A549 (cell line): ENCODE data around the gene PLA2G2A. TPM values are rescaled to one million over a fixed set of nuclear protein-coding genes. Genes with fewer than 3 reads are reported as not detected.

Experiments used
- ATAC-seq, 2 experiments: fragments of 200-7000 bp in 1 of 2; fragments of >200 bp in 1 of 2; cut with Nextera tagmentation in 1 of 2; cut with Tn5 transposase in 1 of 2; 3 replicates each; pipeline versions ENCODE4 v1.8.0 to v1.9.1; 2018 to 2020; ENCODE audit warnings: mild to moderate bottlenecking in 1 of 2, moderate library complexity in 1 of 2
- CTCF ChIA-PET: fragments of 300-600 bp; sonication (Branson Sonifier 250); formaldehyde crosslinking; extraction: SDS; loops from one replicate; lab custom pipeline; 2021; ENCODE audit warnings: antibody characterized with exemption, inconsistent platforms; lab: Yijun Ruan, JAX
- POLR2A ChIA-PET: fragments of 350-600 bp; formaldehyde crosslinking; extraction: SDS; loops from one replicate; lab custom pipeline; 2021; ENCODE audit warnings: antibody characterized with exemption, inconsistent platforms; lab: Yijun Ruan, JAX
- DNase-seq, 2 experiments: peaks; one replicate each; pipeline versions ENCODE4 v3.0.0 to v3.0.0-alpha.2; 2011 to 2016; ENCODE audit warnings: low read depth in 1 of 2, low spot score in 1 of 2
- FAIRE-seq: peaks from 2 replicates; lab custom pipeline; 2011; peaks lifted over from hg19 to GRCh38; lab: Jason Lieb, UNC
- H3K27ac ChIP-seq, 2 experiments: fragments of >200 bp; sonication (Bioruptor Twin); formaldehyde crosslinking; 3 replicates each; pipeline ENCODE4 v1.5.1; 2016 to 2017
- H3K4me1 ChIP-seq: fragments of >200 bp; sonication (Bioruptor Twin); formaldehyde crosslinking; 3 replicates; pipeline ENCODE4 v1.6.1; 2016
- H3K4me2 ChIP-seq: fragments of >200 bp; sonication (Bioruptor Twin); formaldehyde crosslinking; 3 replicates; pipeline ENCODE4 v1.6.1; 2016
- H3K4me3 ChIP-seq: fragments of >200 bp; sonication (Bioruptor Twin); formaldehyde crosslinking; 3 replicates; pipeline ENCODE4 v1.5.1; 2016
- H3K9me3 ChIP-seq: fragments of >200 bp; sonication (Bioruptor Twin); formaldehyde crosslinking; 3 replicates; pipeline ENCODE4 v1.6.1; 2016
- ATOH8 ChIP-seq: fragments of 250-450 bp; sonication (Bioruptor Pico); IDR thresholded peaks from 2 replicates; pipeline ENCODE4 v1.5.0; 2020; ENCODE audit warnings: low read depth, mild to moderate bottlenecking, moderate library complexity
- BCL3 ChIP-seq: fragments of >200 bp; sonication (Bioruptor Twin); formaldehyde crosslinking; IDR thresholded peaks from 3 replicates; pipeline ENCODE4 v1.6.1; 2016
- CBX8 ChIP-seq: fragments of 200-600 bp; sonication (generic); IDR thresholded peaks from 2 replicates; pipeline ENCODE4 v1.6.1; 2016
- CTCF ChIP-seq: fragments of >200 bp; sonication (Bioruptor Twin); formaldehyde crosslinking; IDR thresholded peaks from 3 replicates; pipeline ENCODE4 v1.5.1; 2016
- EHMT2 ChIP-seq: fragments of 200-600 bp; sonication (generic); IDR thresholded peaks from 2 replicates; pipeline ENCODE4 v1.6.1; 2016; ENCODE audit warnings: antibody characterized with exemption, low read depth, mild to moderate bottlenecking, moderate library complexity
- EP300 ChIP-seq, 2 experiments: fragments of >200 bp; sonication (Bioruptor Twin); formaldehyde crosslinking; IDR thresholded peaks; 2 replicates in 1 of 2; 3 replicates in 1 of 2; pipeline ENCODE4 v1.6.1; 2016 to 2017
- GATA3 ChIP-seq: IDR thresholded peaks from 2 replicates; pipeline ENCODE4 v1.6.1; 2012; ENCODE audit warnings: borderline replicate concordance
- HDAC2 ChIP-seq: fragments of 200-600 bp; sonication (generic); IDR thresholded peaks from 2 replicates; pipeline ENCODE4 v1.6.1; 2016
- HOXA7 ChIP-seq: fragments of 250-450 bp; sonication (Bioruptor Pico); IDR thresholded peaks from 2 replicates; pipeline ENCODE4 v1.5.0; 2020; ENCODE audit warnings: mild to moderate bottlenecking, moderate library complexity
- KDM1A ChIP-seq: fragments of 200-600 bp; sonication (generic); IDR thresholded peaks from 2 replicates; pipeline ENCODE4 v1.6.1; 2016; ENCODE audit warnings: low read depth, mild to moderate bottlenecking
- MYC ChIP-seq: IDR thresholded peaks from 2 replicates; pipeline ENCODE4 v1.6.1; 2012; ENCODE audit warnings: mild to moderate bottlenecking, inconsistent platforms, low read length, improper control_type of control experiment, borderline replicate concordance
- NR3C1 ChIP-seq: fragments of >200 bp; sonication (Bioruptor Twin); formaldehyde crosslinking; IDR thresholded peaks from 3 replicates; pipeline ENCODE4 v1.6.1; 2017
- REST ChIP-seq: fragments of 200-600 bp; sonication (generic); IDR thresholded peaks from 2 replicates; pipeline ENCODE4 v1.6.1; 2016; ENCODE audit warnings: antibody characterized with exemption, mild to moderate bottlenecking, moderate library complexity
- RFX5 ChIP-seq: fragments of 450-650 bp; IDR thresholded peaks from 2 replicates; pipeline ENCODE4 v1.7.1; 2014; ENCODE audit warnings: antibody characterized with exemption, mild to moderate bottlenecking, moderate library complexity
- SREBF2 ChIP-seq: fragments of 450-650 bp; IDR thresholded peaks from 2 replicates; pipeline ENCODE4 v1.6.1; 2014; ENCODE audit warnings: mild to moderate bottlenecking, moderate library complexity
- ZC3H11A ChIP-seq: fragments of 450-650 bp; IDR thresholded peaks from 2 replicates; pipeline ENCODE4 v1.6.1; 2014; ENCODE audit warnings: antibody characterized with exemption, mild to moderate bottlenecking
- ZFP36 ChIP-seq: fragments of 450-650 bp; IDR thresholded peaks from 2 replicates; pipeline ENCODE4 v1.6.1; 2014; ENCODE audit warnings: borderline replicate concordance; ENCODE audit not compliant: partially characterized antibody
- WGBS: methylation state at CpG from one replicate; pipeline ENCODE4 v1.1.6; 2017; ENCODE audit errors: missing lambda C conversion rate; 5-methylcytosine and 5-hydroxymethylcytosine counted together
- polyA plus RNA-seq, 4 experiments: library from polyadenylated mRNA; depleted of rRNA in 3 of 4; stranded (reverse); fragments of >200 nt; fragmentation: RNase III in 1 of 4; extraction: RNeasy Plus Mini Kit Qiagen cat#74134 plus additional on column Dnase treatment in 1 of 4; gene quantifications; 2 replicates in 3 of 4; 3 replicates in 1 of 4; pipeline ENCODE4 v1.2.3, GENCODE V29; 2011 to 2017

The PLA2G2A gene
- polyA plus RNA-seq, 2 of the 4 experiments (the other 2 are of a cell fraction): 0.13 TPM; not detected in 1

GRCh38 chr1:19981507-19982312 is 2.3 kb upstream of the PLA2G2A start:
- TF ChIP-seq EHMT2: no peak
- no peak for TF ChIP-seq CTCF
- no peak for TF ChIP-seq CBX8
- no peak for TF ChIP-seq REST
- TF ChIP-seq HDAC2: no peak
- TF ChIP-seq NR3C1: no peak
- TF ChIP-seq EP300 (IDR thresholded peaks at IDR 0.05): no peak
- no peak for TF ChIP-seq RFX5
- TF ChIP-seq, all 56 proteins: peak for 0
- no peaks in the 10 kb centered on the region for H3K4me1 ChIP-seq
- 48% methylated on average over 12 of the region's 12 CpGs for WGBS
- H3K4me3 ChIP-seq: no peak overlapping the region
- FAIRE-seq: no peak
- H3K9me3 ChIP-seq: no peaks in the 10 kb centered on the region
- ChIA-PET CTCF (interaction anchor here (1.6 kb wide), 1 partner anchor 171 kb away, joined by 4 read pairs; no protein-coding TSS in a partner anchor), POLR2A (no interaction called here)
- ATAC-seq: no peak
- no peak overlapping the region for H3K4me2 ChIP-seq
- no peak for DNase-seq
- no peak overlapping the region for H3K27ac ChIP-seq

GRCh38 chr1:19981170-19981506 is 1.7 kb upstream of the PLA2G2A start:
- no peak for FAIRE-seq

More at GRCh38 chr1:19981170-19981506, 1.7 kb upstream of the PLA2G2A start:
- no peak for ATAC-seq
- TF ChIP-seq MYC (no peak), HDAC2 (no peak), GATA3 (no peak), ZC3H11A (no peak), HOXA7 (CRISPR knock-in tag) (no peak), KDM1A (no peak), SREBF2 (no peak), ZFP36 (no peak), ATOH8 (CRISPR knock-in tag) (no peak), BCL3 (no peak)
- TF ChIP-seq, all 56 proteins: peak for 0
- 10% methylated on average over 1 of the region's 1 CpG for WGBS
- Histone ChIP-seq H3K4me3 (no peak overlapping the region), H3K27ac (no peak overlapping the region), H3K9me3 (no peaks in the 10 kb centered on the region), H3K4me2 (no peak overlapping the region), H3K4me1 (no peaks in the 10 kb centered on the region)
- ChIA-PET POLR2A (no interaction called here), CTCF (interaction anchor here (1.6 kb wide), 1 partner anchor 172 kb away, joined by 4 read pairs; no protein-coding TSS in a partner anchor)
- no peak for DNase-seq
